ENCODE measurements around the gene HOXD8.

The HOXD8 gene

DNA sequence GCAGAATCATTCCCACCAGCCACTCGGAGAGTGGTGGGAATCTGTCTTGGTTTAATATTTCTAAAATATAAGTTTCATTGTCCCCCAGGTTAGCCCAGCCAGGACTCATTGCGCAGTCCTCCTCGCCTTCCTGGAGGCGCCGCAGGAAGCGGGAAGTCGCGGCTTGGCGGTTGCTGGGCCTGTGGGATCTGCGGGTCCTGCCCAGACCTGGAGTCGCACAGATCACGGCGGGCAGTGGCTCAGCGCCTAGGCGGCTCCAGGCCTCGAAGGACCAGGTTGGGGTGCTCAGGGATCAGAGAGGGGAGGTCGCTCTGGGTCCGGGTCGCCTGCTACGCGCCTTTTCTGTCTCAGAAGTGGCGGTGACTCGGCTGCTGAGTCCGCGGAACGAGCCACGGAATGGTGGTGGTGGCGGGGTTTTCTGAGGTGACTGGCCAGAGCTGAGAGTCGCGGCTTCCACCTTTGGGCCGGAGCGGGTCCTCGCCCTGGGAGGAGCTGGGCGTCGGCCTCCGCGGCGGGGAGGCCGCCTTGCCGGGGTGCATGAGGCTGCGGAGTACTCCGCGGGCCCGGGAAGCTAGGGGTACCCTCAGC lies 30.3 kb downstream of the HOXD8 start:
- H3K27me3 Mint-ChIP-seq (ENCODE audit: low read depth): peaks cover 19% of the 10 kb centered on the region
- H3K4me3 Mint-ChIP-seq: peak overlapping the region; percentile 84 to 89 (median 88)

DNA sequence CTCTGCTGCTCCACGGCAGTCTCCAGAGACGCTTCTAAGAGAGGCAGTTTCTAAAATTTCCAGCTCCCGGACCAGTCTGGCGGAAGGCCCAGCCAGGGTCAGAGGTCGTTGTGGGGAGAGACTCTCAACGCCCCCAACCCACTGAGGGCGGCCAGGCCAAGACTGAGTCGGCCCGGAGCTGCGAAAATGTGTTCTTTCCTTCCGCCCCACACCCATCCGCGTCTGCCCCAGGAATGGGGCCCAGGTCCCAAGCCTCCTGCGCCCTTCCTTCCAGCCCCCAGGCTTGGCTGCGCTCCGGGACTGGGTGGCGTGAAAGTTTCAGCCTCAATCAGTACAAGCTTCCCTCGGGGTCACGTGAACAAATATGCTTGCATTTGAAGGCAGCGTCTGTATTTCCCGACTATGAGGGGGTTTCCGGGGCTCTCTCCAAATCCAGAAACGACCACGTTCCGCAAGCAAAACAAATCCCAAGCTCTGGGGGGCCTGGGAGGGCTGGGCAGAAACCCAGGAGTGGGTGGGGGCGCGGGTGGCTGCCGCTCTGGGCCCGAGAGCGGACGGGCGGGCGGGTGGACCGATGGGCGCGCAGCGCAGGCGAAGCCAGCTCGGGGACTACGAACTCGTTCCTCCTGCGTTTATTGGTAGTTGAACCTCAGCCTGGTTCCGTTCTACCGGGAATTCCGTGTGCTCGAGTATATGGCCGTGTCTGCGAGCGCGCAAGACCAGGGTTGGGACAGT lies 30.9 kb downstream of the HOXD8 start:
- Mint-ChIP-seq H3K27me3 (ENCODE audit: low read depth) (peaks cover 19% of the 10 kb centered on the region), H3K9me3 (no peaks in the 10 kb centered on the region), H3K4me1 (peaks cover 73% of the 10 kb centered on the region), H3K36me3 (ENCODE audit: low read depth) (peaks cover 18% of the 10 kb centered on the region), H3K4me3 (peak overlapping the region; percentile 84 to 89 (median 88)), H3K27ac (peak overlapping the region; percentile 95 to 99 (median 99))
- no peak for TF ChIP-seq CTCF (IDR thresholded peaks at IDR 0.05; ENCODE audit: unreplicated experiment in 3 of 3)

More for the DNA sequence above, 30.3 kb downstream of the HOXD8 start:
- peaks cover 73% of the 10 kb centered on the region for H3K4me1 Mint-ChIP-seq
- H3K27ac Mint-ChIP-seq: peak overlapping the region; percentile 95 to 99 (median 99)
- TF ChIP-seq CTCF (IDR thresholded peaks at IDR 0.05; ENCODE audit: unreplicated experiment in 3 of 3): no peak
- H3K36me3 Mint-ChIP-seq (ENCODE audit: low read depth): peaks cover 24% of the 10 kb centered on the region
- H3K9me3 Mint-ChIP-seq: no peaks in the 10 kb centered on the region

GRCh38 chr2:176160986-176161824 lies 31.7 kb downstream of the HOXD8 start:
- no peaks in the 10 kb centered on the region for H3K9me3 Mint-ChIP-seq
- H3K27me3 Mint-ChIP-seq (ENCODE audit: low read depth): peaks cover 19% of the 10 kb centered on the region
- peaks cover 14% of the 10 kb centered on the region for H3K36me3 Mint-ChIP-seq (ENCODE audit: low read depth)
- peak overlapping the region; percentile 84 to 89 (median 88) for H3K4me3 Mint-ChIP-seq
- peak overlapping the region; percentile 95 to 99 (median 99) for H3K27ac Mint-ChIP-seq
- peaks cover 73% of the 10 kb centered on the region for H3K4me1 Mint-ChIP-seq
- no peak for TF ChIP-seq CTCF (IDR thresholded peaks at IDR 0.05; ENCODE audit: unreplicated experiment in 3 of 3)

GRCh38 chr2:176161825-176162626 lies 32.5 kb downstream of the HOXD8 start:
- Mint-ChIP-seq H3K27me3 (ENCODE audit: low read depth) (peaks cover 22% of the 10 kb centered on the region), H3K27ac (peak overlapping the region; percentile 95 to 99 (median 99)), H3K4me1 (peaks cover 74% of the 10 kb centered on the region), H3K4me3 (peak overlapping the region; percentile 84 to 89 (median 88)), H3K9me3 (no peaks in the 10 kb centered on the region), H3K36me3 (ENCODE audit: low read depth) (peaks cover 17% of the 10 kb centered on the region)
- no peak for TF ChIP-seq CTCF (IDR thresholded peaks at IDR 0.05; ENCODE audit: unreplicated experiment in 3 of 3)

GRCh38 chr2:176162911-176163671 lies 33.6 kb downstream of the HOXD8 start:
- TF ChIP-seq CTCF (IDR thresholded peaks at IDR 0.05; ENCODE audit: unreplicated experiment in 3 of 3): no peak
- Mint-ChIP-seq H3K4me3 (peak overlapping the region; percentile 83 to 84 (median 84)), H3K4me1 (peaks cover 77% of the 10 kb centered on the region), H3K27me3 (ENCODE audit: low read depth) (peaks cover 23% of the 10 kb centered on the region), H3K27ac (peak overlapping the region; percentile 95 to 99 (median 99)), H3K36me3 (ENCODE audit: low read depth) (peaks cover 27% of the 10 kb centered on the region), H3K9me3 (no peaks in the 10 kb centered on the region)
